HEK293 (cell line): ENCODE data around the gene PAK1.
A peak's percentile ranks its signal among the peaks of the same experiment; 100 is the strongest.

ENCODE experiments used
- CTCF ChIA-PET: fragments of 350-600 bp; formaldehyde crosslinking; extraction: SDS; loops from one replicate; lab custom pipeline; 2021; ENCODE audit warnings: antibody characterized with exemption; lab: Yijun Ruan, JAX
- POLR2A ChIA-PET: fragments of 300-600 bp; formaldehyde crosslinking; extraction: SDS; loops from one replicate; lab custom pipeline; 2020; ENCODE audit warnings: antibody characterized with exemption, inconsistent platforms; lab: Yijun Ruan, JAX
- H3K27ac ChIP-seq: fragments of 200-500 bp; sonication (Bioruptor generic); 2 replicates; pipeline ENCODE4 v1.5.1; 2014; ENCODE audit warnings: low read depth, low read length, control low read depth, inconsistent platforms; ENCODE audit errors: extremely low read depth
- H3K36me3 ChIP-seq, 2 experiments: fragments of 200-500 bp in 1 of 2; sonication (Bioruptor generic) in 1 of 2; 1 replicate in 1 of 2; 2 replicates in 1 of 2; pipeline ENCODE4 v1.5.1; 2014 to 2017; ENCODE audit warnings: inconsistent platforms in 2 of 2, low read length in 2 of 2; ENCODE audit not compliant: control insufficient read depth in 2 of 2, insufficient read depth in 1 of 2
- H3K4me1 ChIP-seq: fragments of 200-500 bp; sonication (Bioruptor generic); 2 replicates; pipeline ENCODE4 v1.5.1; 2014; ENCODE audit warnings: mild to moderate bottlenecking, low read length, inconsistent platforms; ENCODE audit not compliant: control insufficient read depth, insufficient read depth
- H3K4me3 ChIP-seq: 2 replicates; pipeline ENCODE4 v1.5.1; 2011; ENCODE audit warnings: low read depth, mild to moderate bottlenecking, control low read depth, low read length, moderate library complexity
- H3K9me3 ChIP-seq: fragments of 200-500 bp; sonication (Bioruptor generic); 2 replicates; pipeline ENCODE4 v1.5.1; 2014; ENCODE audit warnings: low read depth, low read length, inconsistent platforms; ENCODE audit not compliant: control insufficient read depth, insufficient read depth
- GLI4 ChIP-seq: fragments of 450-650 bp; formaldehyde crosslinking; IDR thresholded peaks from 2 replicates; pipeline ENCODE4 v1.5.1; 2016; ENCODE audit warnings: missing biosample characterization, missing genetic modification characterization
- GLIS1 ChIP-seq: fragments of 450-650 bp; formaldehyde crosslinking; IDR thresholded peaks from 2 replicates; pipeline ENCODE4 v1.5.1; 2016; ENCODE audit warnings: missing biosample characterization, missing genetic modification characterization
- HOXC10 ChIP-seq: sonication (generic); formaldehyde crosslinking; IDR thresholded peaks from 2 replicates; pipeline ENCODE4 v1.8.1; 2023; ENCODE audit warnings: mild to moderate bottlenecking, missing genetic modification reagents
- SETDB1 ChIP-seq: IDR thresholded peaks from one replicate; pipeline ENCODE4 v1.6.1; 2017; ENCODE audit warnings: mild to moderate bottlenecking, low read length, moderate library complexity, mixed read lengths; ENCODE audit not compliant: insufficient read length
- YY2 ChIP-seq: fragments of 450-650 bp; formaldehyde crosslinking; IDR thresholded peaks from 2 replicates; pipeline ENCODE4 v1.5.1; 2016; ENCODE audit warnings: missing biosample characterization, missing genetic modification characterization
- ZBTB21 ChIP-seq: fragments of 450-650 bp; formaldehyde crosslinking; IDR thresholded peaks from 2 replicates; pipeline ENCODE4 v1.5.1; 2017; ENCODE audit warnings: missing biosample characterization, missing genetic modification characterization
- ZBTB8A ChIP-seq: fragments of 450-650 bp; formaldehyde crosslinking; IDR thresholded peaks from 2 replicates; pipeline ENCODE4 v1.5.1; 2016; ENCODE audit warnings: missing biosample characterization, missing genetic modification characterization
- ZFP37 ChIP-seq: fragments of 450-650 bp; formaldehyde crosslinking; IDR thresholded peaks from 2 replicates; pipeline ENCODE4 v1.5.1; 2016; ENCODE audit warnings: missing biosample characterization, missing genetic modification characterization
- ZFP69B ChIP-seq: fragments of 450-650 bp; formaldehyde crosslinking; IDR thresholded peaks from 2 replicates; pipeline ENCODE4 v1.5.1; 2016; ENCODE audit warnings: missing biosample characterization, missing genetic modification characterization
- ZIC2 ChIP-seq: fragments of 450-650 bp; formaldehyde crosslinking; IDR thresholded peaks from 2 replicates; pipeline ENCODE4 v1.5.1; 2016; ENCODE audit warnings: missing biosample characterization, missing genetic modification characterization
- ZNF114 ChIP-seq: fragments of 450-650 bp; formaldehyde crosslinking; IDR thresholded peaks from 2 replicates; pipeline ENCODE4 v1.5.0; 2017; ENCODE audit warnings: missing biosample characterization, missing genetic modification characterization
- ZNF175 ChIP-seq: fragments of 450-650 bp; formaldehyde crosslinking; IDR thresholded peaks from 2 replicates; pipeline ENCODE4 v1.5.1; 2016; ENCODE audit warnings: missing biosample characterization, missing genetic modification characterization
- ZNF239 ChIP-seq: fragments of 450-650 bp; formaldehyde crosslinking; IDR thresholded peaks from 2 replicates; pipeline ENCODE4 v1.5.1; 2016; ENCODE audit warnings: missing biosample characterization, missing genetic modification characterization
- ZNF248 ChIP-seq: fragments of 450-650 bp; formaldehyde crosslinking; IDR thresholded peaks from 2 replicates; pipeline ENCODE4 v1.5.1; 2017; ENCODE audit warnings: missing biosample characterization, missing genetic modification characterization
- ZNF354C ChIP-seq: fragments of 450-650 bp; formaldehyde crosslinking; IDR thresholded peaks from 2 replicates; pipeline ENCODE4 v1.5.1; 2016; ENCODE audit warnings: missing biosample characterization, missing genetic modification characterization, low read depth, borderline replicate concordance
- ZNF366 ChIP-seq: fragments of 450-650 bp; formaldehyde crosslinking; conservative IDR thresholded peaks from 2 replicates; pipeline ENCODE4 v1.5.1; 2016; ENCODE audit warnings: missing biosample characterization, missing genetic modification characterization
- ZNF521 ChIP-seq: fragments of 450-650 bp; formaldehyde crosslinking; IDR thresholded peaks from 2 replicates; pipeline ENCODE4 v1.5.1; 2017; ENCODE audit warnings: missing biosample characterization, mild to moderate bottlenecking, missing genetic modification characterization
- ZNF600 ChIP-seq: fragments of 450-650 bp; formaldehyde crosslinking; IDR thresholded peaks from 2 replicates; pipeline ENCODE4 v1.5.1; 2016; ENCODE audit warnings: missing biosample characterization, missing genetic modification characterization
- ZNF629 ChIP-seq: fragments of 450-650 bp; formaldehyde crosslinking; IDR thresholded peaks from 2 replicates; pipeline ENCODE4 v1.5.1; 2017; ENCODE audit warnings: missing biosample characterization, missing genetic modification characterization
- ZNF654 ChIP-seq: fragments of 450-650 bp; formaldehyde crosslinking; IDR thresholded peaks from 2 replicates; pipeline ENCODE4 v1.5.1; 2016; ENCODE audit warnings: low read depth, missing biosample characterization, missing genetic modification characterization
- ZNF664 ChIP-seq: fragments of 450-650 bp; formaldehyde crosslinking; IDR thresholded peaks from 2 replicates; pipeline ENCODE4 v1.5.1; 2016; ENCODE audit warnings: missing biosample characterization, missing genetic modification characterization
- TF ChIP-seq, protein P1 (sequence below): fragments of 450-650 bp; formaldehyde crosslinking; IDR thresholded peaks from 2 replicates; pipeline ENCODE4 v1.5.1; 2016; ENCODE audit warnings: missing biosample characterization, missing genetic modification characterization
- TF ChIP-seq, protein P2 (sequence below): fragments of 450-650 bp; formaldehyde crosslinking; IDR thresholded peaks from 2 replicates; pipeline ENCODE4 v1.5.1; 2017; ENCODE audit warnings: missing biosample characterization, mild to moderate bottlenecking, missing genetic modification characterization, moderate library complexity
- TF ChIP-seq, protein P3 (sequence below): fragments of 450-650 bp; formaldehyde crosslinking; IDR thresholded peaks from 2 replicates; pipeline ENCODE4 v1.5.1; 2017; ENCODE audit warnings: missing biosample characterization, missing genetic modification characterization
- TF ChIP-seq, protein P4 (sequence below): fragments of 450-650 bp; formaldehyde crosslinking; IDR thresholded peaks from 2 replicates; pipeline ENCODE4; 2016; ENCODE audit warnings: missing biosample characterization, missing genetic modification characterization

The PAK1 gene

DNA sequence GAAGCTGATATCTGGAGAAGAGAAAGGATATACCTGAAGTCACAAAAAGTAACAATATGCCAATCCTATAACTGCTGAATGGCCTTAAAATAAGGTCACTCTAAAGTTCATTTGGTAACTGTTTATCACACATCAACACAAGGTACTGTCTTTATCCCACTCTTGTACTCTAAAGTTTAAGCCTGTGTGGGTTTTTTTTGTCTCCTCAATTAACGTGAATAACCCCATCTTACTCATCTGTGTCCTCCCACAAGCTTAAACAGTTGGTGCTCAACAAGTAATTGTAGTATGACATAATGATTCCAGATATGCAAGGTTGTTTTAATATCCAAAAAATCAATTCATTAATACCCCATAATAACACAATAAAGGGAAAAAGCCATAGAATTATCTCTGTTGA, 42.1 kb downstream of the PAK1 start:
- H3K4me1 ChIP-seq: no peaks in the 10 kb centered on the region; the same call in 1 of the 2 replicates
- H3K36me3 ChIP-seq: no peaks in the 10 kb centered on the region; a peak in 1 of 3 replicates
- TF ChIP-seq GLI4 (no peak), ZNF175 (tag by site-specific recombination) (no peak), ZIC2 (tag by site-specific recombination) (no peak), GLIS1 (tag by site-specific recombination) (no peak)
- TF ChIP-seq, protein P1, sequence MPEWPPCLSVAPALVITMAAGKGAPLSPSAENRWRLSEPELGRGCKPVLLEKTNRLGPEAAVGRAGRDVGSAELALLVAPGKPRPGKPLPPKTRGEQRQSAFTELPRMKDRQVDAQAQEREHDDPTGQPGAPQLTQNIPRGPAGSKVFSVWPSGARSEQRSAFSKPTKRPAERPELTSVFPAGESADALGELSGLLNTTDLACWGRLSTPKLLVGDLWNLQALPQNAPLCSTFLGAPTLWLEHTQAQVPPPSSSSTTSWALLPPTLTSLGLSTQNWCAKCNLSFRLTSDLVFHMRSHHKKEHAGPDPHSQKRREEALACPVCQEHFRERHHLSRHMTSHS (tag by site-specific recombination): no peak
- ChIA-PET CTCF (interaction anchor here (0.7 kb wide), 1 partner anchor 33 kb away, joined by 4 read pairs; no protein-coding TSS in a partner anchor), POLR2A (no interaction called here)
- no peak overlapping the region for H3K4me3 ChIP-seq
- no peaks in the 10 kb centered on the region for H3K9me3 ChIP-seq
- H3K27ac ChIP-seq: no peak overlapping the region

DNA sequence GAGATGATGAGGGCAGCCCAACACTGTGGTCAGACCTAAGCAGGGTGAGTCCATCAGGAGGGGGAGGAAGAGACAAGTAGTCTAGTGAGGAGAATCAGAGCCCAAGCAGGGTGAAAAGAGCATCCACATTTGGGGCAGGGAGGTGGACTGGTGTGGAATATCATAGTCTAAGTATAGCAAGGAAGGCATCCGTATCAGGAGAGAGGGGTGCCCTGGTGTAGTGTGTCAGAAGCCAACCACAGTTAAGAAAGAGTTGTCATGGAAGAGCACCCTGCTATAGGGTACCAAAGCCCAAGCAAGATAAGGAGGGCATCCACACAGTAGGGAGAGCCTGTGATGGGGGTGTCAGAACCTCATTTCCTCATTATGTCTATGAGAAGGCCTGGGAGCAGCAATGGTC, 45.3 kb downstream of the PAK1 start:
- CTCF ChIA-PET: no interaction called here
- Histone ChIP-seq H3K4me1 (no peaks in the 10 kb centered on the region), H3K27ac (no peak overlapping the region), H3K36me3 (no peaks in the 10 kb centered on the region), H3K9me3 (no peaks in the 10 kb centered on the region), H3K4me3 (no peak overlapping the region)
- POLR2A ChIA-PET: no interaction called here
- TF ChIP-seq ZNF600: 0 out of 2 replicates have a peak, but pooled peaks have one; percentile 24
- no peak for TF ChIP-seq ZNF114 (tag by site-specific recombination)

DNA sequence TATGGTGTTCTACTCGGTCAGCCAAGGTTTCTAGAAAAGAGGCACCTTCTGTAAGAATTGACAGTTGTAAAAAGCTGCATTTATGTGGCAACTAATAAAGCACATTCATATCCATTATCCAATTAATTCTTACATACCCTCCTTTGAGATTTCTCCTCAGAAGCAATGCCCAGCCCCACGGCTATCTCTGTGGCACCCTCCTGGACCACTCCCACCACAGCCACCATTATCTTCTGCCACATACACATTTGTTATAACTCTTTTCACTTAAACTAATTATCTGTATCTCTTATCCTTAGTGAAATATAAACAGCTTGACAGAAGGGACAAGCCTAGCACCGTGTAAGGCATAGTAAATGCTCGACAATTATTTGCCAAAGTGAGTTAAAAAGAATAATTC, 48.5 kb downstream of the PAK1 start:
- POLR2A ChIA-PET: interaction anchor here (0.6 kb wide), 1 partner anchor 15 kb away, joined by 4 read pairs; no protein-coding TSS in a partner anchor
- H3K4me1 ChIP-seq: no peaks in the 10 kb centered on the region
- H3K9me3 ChIP-seq: no peaks in the 10 kb centered on the region
- CTCF ChIA-PET: interaction anchor here (1.0 to 2.0 kb wide), 2 partner anchors 46 to 123 kb away, joined by 4 to 5 read pairs; no protein-coding TSS in a partner anchor
- H3K4me3 ChIP-seq: no peak overlapping the region
- H3K36me3 ChIP-seq: no peaks in the 10 kb centered on the region
- no peak overlapping the region for H3K27ac ChIP-seq
- TF ChIP-seq ZNF366 (tag by site-specific recombination) (no peak), ZBTB21 (tag by site-specific recombination) (no peak), ZNF664 (tag by site-specific recombination) (no peak), ZNF629 (tag by site-specific recombination) (no peak)
- TF ChIP-seq, protein P2, sequence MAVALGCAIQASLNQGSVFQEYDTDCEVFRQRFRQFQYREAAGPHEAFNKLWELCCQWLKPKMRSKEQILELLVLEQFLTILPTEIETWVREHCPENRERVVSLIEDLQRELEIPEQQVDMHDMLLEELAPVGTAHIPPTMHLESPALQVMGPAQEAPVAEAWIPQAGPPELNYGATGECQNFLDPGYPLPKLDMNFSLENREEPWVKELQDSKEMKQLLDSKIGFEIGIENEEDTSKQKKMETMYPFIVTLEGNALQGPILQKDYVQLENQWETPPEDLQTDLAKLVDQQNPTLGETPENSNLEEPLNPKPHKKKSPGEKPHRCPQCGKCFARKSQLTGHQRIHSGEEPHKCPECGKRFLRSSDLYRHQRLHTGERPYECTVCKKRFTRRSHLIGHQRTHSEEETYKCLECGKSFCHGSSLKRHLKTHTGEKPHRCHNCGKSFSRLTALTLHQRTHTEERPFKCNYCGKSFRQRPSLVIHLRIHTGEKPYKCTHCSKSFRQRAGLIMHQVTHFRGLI (tag by site-specific recombination): no peak

DNA sequence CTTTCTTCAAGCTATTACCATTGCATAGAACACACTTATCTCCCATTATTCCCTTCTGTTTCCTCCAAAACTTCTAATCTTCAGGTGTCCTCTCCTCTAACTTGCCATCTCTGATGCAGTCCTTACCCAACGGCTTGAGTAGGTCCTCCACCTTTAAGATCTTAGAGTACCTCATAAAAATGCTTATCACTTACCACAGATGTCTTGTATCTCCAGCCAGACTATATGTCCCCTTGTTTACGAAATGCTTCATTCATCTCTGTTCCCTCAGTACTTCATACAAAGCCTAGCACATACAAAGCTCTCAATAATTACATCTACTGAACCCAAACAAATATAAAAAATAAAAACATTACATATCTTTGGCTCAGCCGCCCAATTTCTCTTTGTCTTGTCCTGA, 49.2 kb downstream of the PAK1 start:
- Histone ChIP-seq H3K4me1 (no peaks in the 10 kb centered on the region), H3K36me3 (no peaks in the 10 kb centered on the region), H3K9me3 (no peaks in the 10 kb centered on the region), H3K4me3 (no peak overlapping the region), H3K27ac (no peak overlapping the region)
- TF ChIP-seq ZNF629 (tag by site-specific recombination) (no peak), ZNF354C (tag by site-specific recombination) (no peak), ZNF521 (tag by site-specific recombination) (no peak), ZNF248 (tag by site-specific recombination) (no peak), ZFP37 (tag by site-specific recombination) (no peak), HOXC10 (CRISPR knock-in tag) (no peak), ZBTB8A (tag by site-specific recombination) (no peak), YY2 (no peak), ZNF239 (no peak), ZFP69B (no peak), ZNF654 (tag by site-specific recombination) (no peak), SETDB1 (no peak)
- TF ChIP-seq, protein P3, sequence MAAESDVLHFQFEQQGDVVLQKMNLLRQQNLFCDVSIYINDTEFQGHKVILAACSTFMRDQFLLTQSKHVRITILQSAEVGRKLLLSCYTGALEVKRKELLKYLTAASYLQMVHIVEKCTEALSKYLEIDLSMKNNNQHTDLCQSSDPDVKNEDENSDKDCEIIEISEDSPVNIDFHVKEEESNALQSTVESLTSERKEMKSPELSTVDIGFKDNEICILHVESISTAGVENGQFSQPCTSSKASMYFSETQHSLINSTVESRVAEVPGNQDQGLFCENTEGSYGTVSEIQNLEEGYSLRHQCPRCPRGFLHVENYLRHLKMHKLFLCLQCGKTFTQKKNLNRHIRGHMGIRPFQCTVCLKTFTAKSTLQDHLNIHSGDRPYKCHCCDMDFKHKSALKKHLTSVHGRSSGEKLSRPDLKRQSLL (tag by site-specific recombination): no peak
- TF ChIP-seq, protein P4, sequence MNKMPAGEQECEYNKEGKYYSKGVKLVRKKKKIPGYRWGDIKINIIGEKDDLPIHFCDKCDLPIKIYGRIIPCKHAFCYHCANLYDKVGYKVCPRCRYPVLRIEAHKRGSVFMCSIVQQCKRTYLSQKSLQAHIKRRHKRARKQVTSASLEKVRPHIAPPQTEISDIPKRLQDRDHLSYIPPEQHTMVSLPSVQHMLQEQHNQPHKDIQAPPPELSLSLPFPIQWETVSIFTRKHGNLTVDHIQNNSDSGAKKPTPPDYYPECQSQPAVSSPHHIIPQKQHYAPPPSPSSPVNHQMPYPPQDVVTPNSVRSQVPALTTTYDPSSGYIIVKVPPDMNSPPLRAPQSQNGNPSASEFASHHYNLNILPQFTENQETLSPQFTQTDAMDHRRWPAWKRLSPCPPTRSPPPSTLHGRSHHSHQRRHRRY (tag by site-specific recombination): no peak
- CTCF ChIA-PET: interaction anchor here (0.7 to 2.0 kb wide), 2 partner anchors 11 to 46 kb away, joined by 3 to 5 read pairs; no protein-coding TSS in a partner anchor
- POLR2A ChIA-PET: no interaction called here
